HEK293T (cell line): Measurements from ENCODE around the gene SLC39A6.

Experiments used
- CTCF ChIA-PET: fragments of 350-600 bp; formaldehyde crosslinking; extraction: SDS; loops from one replicate; lab custom pipeline; 2021; ENCODE audit warnings: antibody characterized with exemption, inconsistent platforms; lab: Yijun Ruan, JAX
- POLR2A ChIA-PET: fragments of 350-600 bp; formaldehyde crosslinking; extraction: SDS; loops from one replicate; lab custom pipeline; 2020; ENCODE audit warnings: antibody characterized with exemption, inconsistent platforms; lab: Yijun Ruan, JAX
- DNase-seq: peaks from one replicate; pipeline ENCODE4 v3.0.0; 2012; ENCODE audit warnings: mixed read lengths; ENCODE audit errors: extremely low spot score
- ARNT ChIP-seq: fragments of 450-650 bp; IDR thresholded peaks from 2 replicates; pipeline ENCODE4 v1.6.1; 2017; ENCODE audit warnings: mild to moderate bottlenecking
- BHLHE40 ChIP-seq: fragments of 450-650 bp; IDR thresholded peaks from 2 replicates; pipeline ENCODE4 v1.6.1; 2016; ENCODE audit warnings: mild to moderate bottlenecking, moderate library complexity, borderline replicate concordance
- CTBP1 ChIP-seq: fragments of 450-650 bp; IDR thresholded peaks from 2 replicates; pipeline ENCODE4 v1.6.1; 2016; ENCODE audit warnings: borderline replicate concordance
- ELF4 ChIP-seq: fragments of 450-650 bp; IDR thresholded peaks from 2 replicates; pipeline ENCODE4 v1.6.1; 2017; ENCODE audit warnings: antibody characterized with exemption
- FOXA1 ChIP-seq: fragments of 450-650 bp; IDR thresholded peaks from 2 replicates; pipeline ENCODE4 v1.6.1; 2016; ENCODE audit warnings: mild to moderate bottlenecking
- FOXK2 ChIP-seq: fragments of 450-650 bp; IDR thresholded peaks from 2 replicates; pipeline ENCODE4 v1.6.1; 2016; ENCODE audit warnings: mild to moderate bottlenecking
- FOXM1 ChIP-seq: fragments of 450-650 bp; IDR thresholded peaks from 2 replicates; pipeline ENCODE4 v1.6.1; 2017; ENCODE audit warnings: mild to moderate bottlenecking, borderline replicate concordance
- HDGF ChIP-seq: fragments of 450-650 bp; IDR thresholded peaks from 2 replicates; pipeline ENCODE4 v1.6.1; 2017; ENCODE audit warnings: antibody characterized with exemption, borderline replicate concordance
- L3MBTL2 ChIP-seq: fragments of 450-650 bp; conservative IDR thresholded peaks from 2 replicates; pipeline ENCODE4 v1.6.1; 2016; ENCODE audit warnings: mild to moderate bottlenecking
- LEF1 ChIP-seq: fragments of 450-650 bp; IDR thresholded peaks from 2 replicates; pipeline ENCODE4 v1.6.1; 2017; ENCODE audit warnings: mild to moderate bottlenecking, borderline replicate concordance
- NFRKB ChIP-seq: fragments of 450-650 bp; IDR thresholded peaks from 2 replicates; pipeline ENCODE4 v1.6.1; 2016; ENCODE audit warnings: mild to moderate bottlenecking, moderate library complexity
- SP1 ChIP-seq: fragments of 450-650 bp; IDR thresholded peaks from 2 replicates; pipeline ENCODE4 v1.6.1; 2017
- SUZ12 ChIP-seq: fragments of 450-650 bp; IDR thresholded peaks from 2 replicates; pipeline ENCODE4 v1.6.1; 2016; ENCODE audit warnings: mild to moderate bottlenecking
- TARDBP ChIP-seq: fragments of 450-650 bp; IDR thresholded peaks from 2 replicates; pipeline ENCODE4 v1.6.1; 2016
- ZNF384 ChIP-seq: fragments of 450-650 bp; IDR thresholded peaks from 2 replicates; pipeline ENCODE4 v1.6.1; 2016
- TF ChIP-seq, protein P1 (sequence below): fragments of 450-650 bp; IDR thresholded peaks from 2 replicates; pipeline ENCODE4 v1.6.1; 2016

Gene SLC39A6

DNA sequence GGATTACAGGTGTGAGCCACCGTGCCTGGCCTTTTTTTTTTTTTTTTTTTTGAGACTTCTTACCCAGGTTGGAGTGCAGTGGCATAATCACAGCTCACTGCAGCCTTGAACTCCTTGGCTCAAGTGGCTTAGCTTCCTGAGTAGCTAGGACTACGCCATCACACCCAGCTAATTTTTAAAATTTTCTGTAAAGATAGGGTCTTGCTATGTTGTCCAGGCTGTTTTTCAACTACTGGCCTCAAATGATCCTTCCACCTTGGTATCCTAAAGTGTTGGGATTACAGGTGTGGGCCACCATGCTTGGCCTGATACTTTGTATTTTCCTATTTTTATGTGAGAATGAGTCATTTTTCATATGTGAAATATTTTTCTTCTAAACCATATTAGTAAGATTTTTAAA lies 14.3 kb upstream of the SLC39A6 start:
- POLR2A ChIA-PET: no interaction called here
- no peak for TF ChIP-seq ARNT
- no peak for TF ChIP-seq HDGF
- TF ChIP-seq, protein P1, sequence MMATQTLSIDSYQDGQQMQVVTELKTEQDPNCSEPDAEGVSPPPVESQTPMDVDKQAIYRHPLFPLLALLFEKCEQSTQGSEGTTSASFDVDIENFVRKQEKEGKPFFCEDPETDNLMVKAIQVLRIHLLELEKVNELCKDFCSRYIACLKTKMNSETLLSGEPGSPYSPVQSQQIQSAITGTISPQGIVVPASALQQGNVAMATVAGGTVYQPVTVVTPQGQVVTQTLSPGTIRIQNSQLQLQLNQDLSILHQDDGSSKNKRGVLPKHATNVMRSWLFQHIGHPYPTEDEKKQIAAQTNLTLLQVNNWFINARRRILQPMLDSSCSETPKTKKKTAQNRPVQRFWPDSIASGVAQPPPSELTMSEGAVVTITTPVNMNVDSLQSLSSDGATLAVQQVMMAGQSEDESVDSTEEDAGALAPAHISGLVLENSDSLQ: no peak
- TF ChIP-seq SUZ12: no peak
- TF ChIP-seq BHLHE40: no peak
- no peak for TF ChIP-seq TARDBP
- TF ChIP-seq ELF4: no peak
- no peak for TF ChIP-seq FOXK2
- TF ChIP-seq LEF1: no peak
- no peak for TF ChIP-seq NFRKB
- TF ChIP-seq CTBP1: no peak
- CTCF ChIA-PET: no interaction called here
- no peak for DNase-seq

DNA sequence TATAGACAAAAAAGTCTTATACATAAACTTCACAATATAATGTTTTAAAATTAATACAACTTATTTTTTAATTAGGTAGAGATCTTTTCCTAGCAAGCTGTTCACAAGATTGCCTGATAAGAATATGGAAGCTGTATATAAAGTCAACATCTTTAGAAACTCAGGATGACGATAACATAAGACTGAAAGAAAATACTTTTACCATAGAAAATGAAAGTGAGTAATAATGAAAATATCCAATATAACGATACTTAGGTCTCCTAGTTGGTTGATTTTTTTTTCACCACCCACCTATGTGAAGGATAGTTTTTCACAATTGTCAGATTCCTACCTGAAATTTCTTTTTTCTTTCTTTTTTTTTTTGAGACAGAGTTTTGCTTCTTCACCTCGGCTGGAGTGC lies 13.6 kb upstream of the SLC39A6 start:
- POLR2A ChIA-PET: no interaction called here
- no peak for TF ChIP-seq TARDBP
- no peak for TF ChIP-seq ELF4
- TF ChIP-seq FOXK2: no peak
- TF ChIP-seq L3MBTL2: no peak
- TF ChIP-seq, protein P1: no peak
- TF ChIP-seq LEF1: no peak
- no peak for TF ChIP-seq FOXM1
- TF ChIP-seq SUZ12: no peak
- no peak for TF ChIP-seq HDGF
- no peak for DNase-seq
- CTCF ChIA-PET: no interaction called here

DNA sequence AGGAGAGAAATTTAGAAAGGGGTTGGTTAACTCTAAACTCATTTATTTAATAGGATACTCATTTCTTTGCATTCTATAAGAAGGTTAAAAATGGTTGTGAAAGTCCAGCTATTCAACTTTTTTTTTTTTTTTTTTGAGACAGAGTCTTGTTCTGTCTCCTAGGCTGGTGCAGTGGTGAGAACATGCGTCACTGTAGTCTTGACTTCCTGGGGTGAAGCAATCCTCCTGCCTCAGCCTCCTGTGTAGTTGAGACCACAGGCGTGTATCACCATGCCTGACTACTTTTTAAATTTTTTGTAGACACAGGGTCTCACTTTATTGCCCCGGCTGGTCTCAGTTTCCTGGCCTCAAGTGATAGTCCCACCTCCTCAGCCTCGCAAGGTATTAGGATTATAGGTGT lies 12.4 kb upstream of the SLC39A6 start:
- no peak for TF ChIP-seq BHLHE40
- TF ChIP-seq L3MBTL2: no peak
- no peak for TF ChIP-seq SUZ12
- no peak for TF ChIP-seq CTBP1
- no peak for TF ChIP-seq FOXA1
- TF ChIP-seq ARNT: no peak
- no peak for TF ChIP-seq NFRKB
- TF ChIP-seq TARDBP: no peak
- TF ChIP-seq ELF4: no peak
- TF ChIP-seq FOXK2: no peak
- TF ChIP-seq SP1: no peak
- TF ChIP-seq HDGF: no peak
- TF ChIP-seq ZNF384: no peak
- no peak for TF ChIP-seq LEF1
- TF ChIP-seq FOXM1: no peak
- no peak for DNase-seq
- POLR2A ChIA-PET: interaction anchor here (3.3 kb wide), 1 partner anchor 12 kb away, joined by 23 read pairs; the partner anchor contains the start of genes ELP2 and SLC39A6
- CTCF ChIA-PET: interaction anchor here (0.7 kb wide), 1 partner anchor 123 kb away, joined by 8 read pairs; no protein-coding TSS in a partner anchor

DNA sequence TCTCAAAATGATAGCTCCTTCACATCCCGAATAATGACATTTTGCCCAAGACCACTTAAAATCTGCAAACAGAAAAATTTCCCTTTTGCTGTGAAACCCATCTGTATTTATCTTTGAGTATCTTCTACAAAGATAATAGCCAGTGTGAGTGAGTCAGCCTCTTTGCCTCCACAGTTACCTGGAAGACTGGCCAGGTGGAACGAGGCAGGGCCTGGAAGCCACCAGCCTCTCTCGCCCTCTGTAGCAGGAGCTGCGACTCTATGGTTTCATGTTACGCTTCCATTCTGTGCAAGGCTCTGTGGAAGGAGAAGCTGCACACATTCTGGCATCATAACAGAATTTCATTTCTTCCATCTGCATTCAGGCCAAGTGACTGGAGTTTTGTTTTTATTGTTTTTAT lies 10.1 kb upstream of the SLC39A6 start:
- ChIA-PET CTCF (interaction anchor here (0.6 to 1.7 kb wide), 4 partner anchors 9 to 145 kb away, joined by 3 to 5 read pairs (median 4); partner anchors contain the start of gene ELP2), POLR2A (interaction anchor here (3.3 kb wide), 1 partner anchor 10 kb away, joined by 23 read pairs; the partner anchor contains the start of genes ELP2 and SLC39A6)
- TF ChIP-seq ARNT (no peak), FOXA1 (no peak), TARDBP (no peak), ZNF384 (no peak), FOXK2 (no peak), SP1 (no peak), SUZ12 (no peak), LEF1 (no peak)
- no peak for DNase-seq

DNA sequence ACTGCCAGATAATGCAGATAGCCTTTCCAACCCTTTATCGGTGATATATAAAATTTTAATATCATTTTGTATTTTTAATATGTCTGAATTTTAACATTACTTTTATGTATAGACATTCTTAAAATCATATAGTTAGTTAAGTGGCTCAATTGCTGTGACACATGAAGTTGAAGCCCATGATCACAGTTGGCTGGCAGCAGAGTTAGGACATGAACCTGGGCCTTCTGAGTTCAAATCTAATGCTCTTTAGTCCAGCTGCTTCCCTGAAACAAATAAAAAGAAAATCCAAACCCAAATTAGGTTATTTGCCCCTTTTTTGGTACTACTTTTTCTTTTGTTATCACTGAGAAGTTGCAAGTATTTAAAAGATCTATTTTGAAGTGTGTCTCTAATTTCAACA lies 6.1 kb upstream of the SLC39A6 start:
- no peak for DNase-seq
- CTCF ChIA-PET: no interaction called here
- no peak for TF ChIP-seq ELF4
- POLR2A ChIA-PET: no interaction called here

DNA sequence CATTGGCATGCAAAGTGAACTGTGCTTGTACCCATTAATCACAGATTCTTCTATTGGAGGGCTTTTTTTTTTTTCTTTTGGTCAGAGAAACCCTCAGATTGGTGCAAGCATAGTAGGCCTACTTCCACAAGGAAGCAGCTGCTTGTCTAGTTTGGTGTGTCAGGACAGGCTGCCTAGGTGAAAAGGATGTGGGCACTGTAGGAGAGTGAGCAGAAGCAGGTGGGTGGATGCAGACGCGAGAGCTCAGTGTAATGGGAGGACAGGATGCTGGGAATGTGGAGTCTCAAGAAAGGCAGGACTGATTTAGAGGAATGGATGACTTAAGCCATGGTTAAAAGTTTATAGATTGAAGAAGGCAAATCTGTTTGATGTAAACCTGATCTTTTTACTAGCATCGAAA lies 3.6 kb upstream of the SLC39A6 start:
- TF ChIP-seq ELF4 (no peak), CTBP1 (no peak), ARNT (no peak), SP1 (no peak), FOXK2 (no peak), FOXM1 (no peak), NFRKB (no peak), L3MBTL2 (no peak), ZNF384 (no peak)
- TF ChIP-seq, protein P1: no peak

More for the DNA sequence above, 3.6 kb upstream of the SLC39A6 start:
- ChIA-PET CTCF (interaction anchor here (1.2 kb wide), 1 partner anchor 115 kb away, joined by 3 read pairs; no protein-coding TSS in a partner anchor), POLR2A (no interaction called here)
- no peak for DNase-seq
